HG03095 (cell line): ENCODE measurements around the gene SRPK3.
"Not testable (repeated sequence)": the region's sequence is repeated elsewhere in the genome, so short reads cannot be mapped to it uniquely, and the experiment has no call there.

ENCODE experiments used
- ATAC-seq: cut with Tn5 transposase; IDR thresholded peaks from one replicate; pipeline ENCODE4 v1.9.1; 2021; ENCODE audit warnings: moderate library complexity; ENCODE audit not compliant: unreplicated experiment

The SRPK3 gene

GRCh38 chrX:153780678-153781427 is at the start of gene SRPK3:
Gene SRPK3, plus strand, starts transcription at chrX:153781041. Its CDS starts 46 bp downstream, at chrX:153781087.
- ATAC-seq = no peak

GRCh38 chrX:153731117-153731844 is 49.6 kb upstream of the SRPK3 start:
- no peak for ATAC-seq

- ATAC-seq = no peak
These were observed 49.0 kb upstream of the SRPK3 start for GRCh38 chrX:153731845-153732215.

GRCh38 chrX:153732401-153732800 is 48.4 kb upstream of the SRPK3 start:
- ATAC-seq = no peak

GRCh38 chrX:153733651-153734240 is 47.1 kb upstream of the SRPK3 start:
- ATAC-seq = no peak

- ATAC-seq = no peak
These were observed 46.0 kb upstream of the SRPK3 start for GRCh38 chrX:153734871-153735270.

- no peak for ATAC-seq
These were observed 45.6 kb upstream of the SRPK3 start for GRCh38 chrX:153735274-153735673.

GRCh38 chrX:153736071-153736820 is 44.6 kb upstream of the SRPK3 start:
- no peak for ATAC-seq

- ATAC-seq = no peak
These were observed 43.9 kb upstream of the SRPK3 start for GRCh38 chrX:153736871-153737441.

- no peak for ATAC-seq
These were observed 42.7 kb upstream of the SRPK3 start for GRCh38 chrX:153738056-153738605.

- ATAC-seq = no peak
These were observed 40.9 kb upstream of the SRPK3 start for GRCh38 chrX:153739754-153740486.

- no peak for ATAC-seq
These were observed 40.1 kb upstream of the SRPK3 start for GRCh38 chrX:153740631-153741222.

- ATAC-seq = no peak
These were observed 39.4 kb upstream of the SRPK3 start for GRCh38 chrX:153741446-153741845.

GRCh38 chrX:153742111-153742510 is 38.7 kb upstream of the SRPK3 start:
- ATAC-seq = not testable (repeated sequence)

- not testable (repeated sequence) for ATAC-seq
These were observed 37.9 kb upstream of the SRPK3 start for GRCh38 chrX:153742796-153743467.

GRCh38 chrX:153743468-153744209 is 37.2 kb upstream of the SRPK3 start:
- ATAC-seq = not testable (repeated sequence)

- no peak for ATAC-seq
These were observed 36.4 kb upstream of the SRPK3 start for GRCh38 chrX:153744210-153745066.
